Measurements from ENCODE around the gene PMPCA.

PMPCA gene

GRCh38 chr9:136438548-136439480 lies 28.4 kb downstream of the PMPCA start:
- peak in 1 of 2 experiments; percentile 42 for DNase-seq

GRCh38 chr9:136439481-136440408 lies 29.3 kb downstream of the PMPCA start, which contains the start of gene INPP5E:
INPP5E (minus strand) TSS chr9:136439845; CDS start chr9:136439419, 426 bp downstream.
- peak; percentile 22 to 28 for DNase-seq

- no peak for DNase-seq
These were observed 30.8 kb downstream of the PMPCA start for GRCh38 chr9:136441191-136441680.

GRCh38 chr9:136441681-136442245 lies 31.3 kb downstream of the PMPCA start:
- no peak for DNase-seq

GRCh38 chr9:136442265-136442664 lies 31.8 kb downstream of the PMPCA start:
- DNase-seq = no peak

GRCh38 chr9:136443087-136443486 lies 32.6 kb downstream of the PMPCA start:
- DNase-seq = no peak

GRCh38 chr9:136443687-136444086 lies 33.2 kb downstream of the PMPCA start:
- DNase-seq = no peak

GRCh38 chr9:136444102-136444501 lies 33.6 kb downstream of the PMPCA start:
- DNase-seq = no peak

GRCh38 chr9:136445799-136446198 lies 35.3 kb downstream of the PMPCA start:
- no peak for DNase-seq

- DNase-seq = no peak
These were observed 36.8 kb downstream of the PMPCA start for GRCh38 chr9:136447173-136447778.

GRCh38 chr9:136448655-136449054 lies 38.2 kb downstream of the PMPCA start:
- DNase-seq = no peak

- no peak for DNase-seq
These were observed 40.9 kb downstream of the PMPCA start for GRCh38 chr9:136451221-136451877.

GRCh38 chr9:136453326-136453725 lies 42.9 kb downstream of the PMPCA start:
- DNase-seq = no peak

GRCh38 chr9:136454026-136454796 lies 43.8 kb downstream of the PMPCA start:
- DNase-seq = no peak

- no peak for DNase-seq
These were observed 44.9 kb downstream of the PMPCA start for GRCh38 chr9:136455043-136456002.

- no peak for DNase-seq
These were observed 45.8 kb downstream of the PMPCA start for GRCh38 chr9:136456258-136456657.

GRCh38 chr9:136457326-136457725 lies 46.9 kb downstream of the PMPCA start:
- DNase-seq = no peak

- DNase-seq = no peak
These were observed 49.0 kb downstream of the PMPCA start for GRCh38 chr9:136459425-136459824.

- no peak for DNase-seq
These were observed 50.4 kb downstream of the PMPCA start for GRCh38 chr9:136460772-136461325.
